CD4-positive, alpha-beta T cell treated with Interleukin-17A for 1 hour (primary cell): ENCODE data around the gene ATP1B2.
A peak's percentile ranks its signal among the peaks of the same experiment; 100 is the strongest.

Experiments
- DNase-seq: peaks from one replicate; pipeline ENCODE4 v3.0.0-alpha.2; 2020

Gene ATP1B2

DNA sequence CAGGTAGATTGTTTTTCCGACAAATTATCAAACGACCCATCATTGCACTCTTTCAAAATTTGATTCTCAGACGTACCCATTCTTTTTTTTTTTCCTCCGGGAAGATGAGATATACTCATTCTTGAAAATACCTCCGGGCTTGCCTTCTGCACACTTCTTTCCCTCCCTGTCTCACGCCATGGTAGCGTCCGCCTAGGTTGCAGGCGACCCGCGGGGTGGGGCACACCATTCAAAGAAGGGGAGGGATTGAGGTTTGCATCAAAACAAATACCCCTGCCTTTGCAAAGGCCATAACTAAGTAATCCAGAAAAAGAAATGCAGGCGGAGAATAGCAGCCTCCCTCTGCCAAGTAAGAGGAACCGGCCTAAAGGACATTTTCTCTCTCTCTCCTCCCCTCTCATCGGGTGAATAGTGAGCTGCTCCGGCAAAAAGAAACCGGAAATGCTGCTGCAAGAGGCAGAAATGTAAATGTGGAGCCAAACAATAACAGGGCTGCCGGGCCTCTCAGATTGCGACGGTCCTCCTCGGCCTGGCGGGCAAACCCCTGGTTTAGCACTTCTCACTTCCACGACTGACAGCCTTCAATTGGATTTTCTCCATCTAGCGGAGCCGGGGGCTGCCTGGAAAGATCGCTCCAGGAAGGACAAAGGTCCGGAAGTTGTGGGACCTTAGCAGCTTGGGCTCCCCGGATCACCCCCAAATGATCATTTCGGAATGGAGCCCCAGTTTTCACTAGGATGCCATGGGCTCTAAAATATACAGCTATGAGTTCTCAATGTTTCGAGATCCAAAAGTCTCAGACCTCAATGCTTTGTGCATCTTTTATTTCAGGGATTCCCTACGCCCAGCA, 35.7 kb downstream of the ATP1B2 start:
- DNase-seq = peak; percentile 87

- peak; percentile 94 for DNase-seq
Observed at GRCh38 chr17:7687072-7687907, 36.6 kb downstream of the ATP1B2 start, which contains the start of gene TP53. Gene TP53 (minus strand): TSS chr17:7687490. CDS start chr17:7676594, 10,896 bp downstream.

- DNase-seq = peak; percentile 98
Observed at GRCh38 chr17:7687908-7688807, 37.4 kb downstream of the ATP1B2 start, which contains the start of gene WRAP53. Gene WRAP53 (plus strand): TSS chr17:7688477. CDS start chr17:7688649, 172 bp downstream.

DNA sequence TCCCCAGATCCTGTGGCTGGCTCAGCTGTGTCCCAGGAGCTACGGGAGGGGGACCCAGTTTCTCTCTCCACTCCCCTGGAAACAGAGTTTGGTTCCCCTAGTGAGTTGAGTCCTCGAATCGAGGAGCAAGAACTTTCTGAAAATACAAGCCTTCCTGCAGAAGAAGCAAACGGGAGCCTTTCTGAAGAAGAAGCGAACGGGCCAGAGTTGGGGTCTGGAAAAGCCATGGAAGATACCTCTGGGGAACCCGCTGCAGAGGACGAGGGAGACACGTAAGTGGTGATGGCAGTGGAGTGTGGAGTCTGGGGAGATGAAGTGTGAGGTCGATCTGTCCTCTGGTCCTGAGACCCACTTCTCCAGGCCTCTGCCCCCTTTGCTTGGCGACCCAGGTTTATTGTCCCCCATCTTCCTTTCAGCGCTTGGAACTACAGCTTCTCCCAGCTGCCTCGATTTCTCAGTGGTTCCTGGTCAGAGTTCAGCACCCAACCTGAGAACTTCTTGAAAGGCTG, 38.1 kb downstream of the ATP1B2 start:
- no peak for DNase-seq

DNA sequence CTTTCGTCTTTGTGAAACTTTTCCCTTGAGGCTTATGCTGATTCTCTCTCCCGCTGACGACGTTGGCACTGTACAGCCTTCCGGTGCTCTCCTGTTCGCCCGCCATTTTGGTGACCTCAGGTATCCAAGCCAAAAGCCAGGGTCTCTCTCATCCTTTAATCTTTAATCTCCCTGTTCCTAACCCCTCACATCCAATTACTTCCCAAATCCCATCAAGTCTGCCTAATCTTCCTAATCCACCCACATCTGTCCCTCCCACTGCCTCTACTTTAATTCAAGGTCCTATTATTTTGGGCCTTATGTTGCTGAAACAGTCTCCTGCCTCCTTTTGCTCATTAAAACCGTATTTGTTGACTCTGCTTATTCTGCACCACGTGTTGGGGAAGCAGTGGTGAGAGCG, 44.9 kb downstream of the ATP1B2 start:
- DNase-seq = no peak

- DNase-seq = no peak
Observed at GRCh38 chr17:7697828-7698588, 47.3 kb downstream of the ATP1B2 start.

DNA sequence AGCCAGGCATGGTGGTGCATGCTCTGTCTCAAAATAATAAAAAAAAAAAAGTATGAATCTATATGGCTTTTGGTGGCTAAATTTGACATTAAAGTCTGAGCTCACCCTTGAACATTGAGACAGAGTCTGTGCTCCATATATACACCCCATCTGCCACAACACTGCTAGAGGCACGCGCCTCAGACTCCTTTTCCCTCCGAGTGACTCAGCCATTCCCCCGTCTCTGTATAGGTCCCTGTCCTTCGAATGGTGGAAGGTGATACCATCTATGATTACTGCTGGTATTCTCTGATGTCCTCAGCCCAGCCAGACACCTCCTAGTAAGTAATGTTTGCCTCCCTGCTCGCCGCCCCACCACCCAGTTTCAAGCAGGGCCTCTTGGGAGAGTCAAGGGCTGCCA, 49.8 kb downstream of the ATP1B2 start:
- no peak for DNase-seq

- no peak for DNase-seq
Observed at GRCh38 chr17:7701681-7702080, 51.0 kb downstream of the ATP1B2 start.

DNA sequence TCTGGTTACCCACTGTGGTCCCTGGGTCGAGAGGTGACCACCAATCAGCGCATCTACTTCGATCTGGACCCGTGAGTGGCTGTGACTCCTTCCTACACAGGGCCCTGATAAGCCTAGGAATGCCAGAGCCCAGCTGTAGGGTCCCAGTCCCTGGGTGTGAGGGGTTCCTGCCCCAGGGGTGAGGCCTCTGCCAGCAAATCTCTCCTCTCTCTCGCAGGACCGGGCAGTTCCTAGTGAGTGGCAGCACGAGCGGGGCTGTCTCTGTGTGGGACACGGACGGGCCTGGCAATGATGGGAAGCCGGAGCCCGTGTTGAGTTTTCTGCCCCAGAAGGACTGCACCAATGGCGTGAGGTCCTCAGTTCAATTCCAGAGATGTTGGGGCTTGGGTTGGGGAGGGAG, 52.0 kb downstream of the ATP1B2 start:
- no peak for DNase-seq

DNA sequence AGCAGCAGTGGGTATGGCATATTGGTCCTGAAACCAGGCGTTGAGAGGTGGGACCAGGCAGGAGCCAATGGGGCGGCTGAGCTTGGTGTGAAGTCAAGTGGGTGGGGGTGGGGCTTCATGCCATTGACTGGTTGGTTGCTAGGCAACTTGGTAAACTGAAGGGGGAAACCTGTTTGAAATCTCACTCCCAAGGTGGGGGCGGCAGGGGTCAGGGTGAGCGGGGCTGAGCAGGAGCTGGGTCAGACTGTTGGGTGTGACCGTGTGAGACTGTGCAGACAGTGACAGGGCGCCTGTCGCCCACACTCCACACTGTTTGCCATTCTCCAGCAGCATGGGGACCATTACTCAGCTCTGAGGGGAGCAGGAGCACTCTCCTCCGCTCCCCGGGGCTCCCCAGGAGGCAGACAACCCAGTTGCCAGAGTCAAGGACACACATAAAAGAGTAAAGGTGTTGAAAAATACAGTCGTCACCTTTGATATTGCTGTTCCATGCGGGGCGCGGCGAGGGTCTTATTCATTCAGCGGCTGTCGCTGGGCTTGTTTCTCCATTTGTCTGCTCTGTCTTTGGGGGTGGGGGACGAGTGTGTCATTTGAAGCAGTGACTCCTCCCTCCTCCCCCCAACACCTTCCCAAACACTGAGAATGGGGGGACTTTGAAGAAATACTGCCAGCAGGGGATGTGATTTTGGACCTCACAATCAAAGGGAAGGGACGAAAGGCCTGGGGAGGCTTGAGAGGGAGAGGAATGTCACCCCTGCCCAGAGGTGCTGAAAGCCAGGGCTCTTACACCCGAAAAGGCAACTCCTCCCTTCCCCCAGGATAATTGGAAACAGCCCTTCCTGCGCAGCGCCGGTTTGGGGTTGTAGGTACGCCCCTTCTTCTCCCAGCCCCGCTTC, 53.1 kb downstream of the ATP1B2 start:
- peak; percentile 32 for DNase-seq

DNA sequence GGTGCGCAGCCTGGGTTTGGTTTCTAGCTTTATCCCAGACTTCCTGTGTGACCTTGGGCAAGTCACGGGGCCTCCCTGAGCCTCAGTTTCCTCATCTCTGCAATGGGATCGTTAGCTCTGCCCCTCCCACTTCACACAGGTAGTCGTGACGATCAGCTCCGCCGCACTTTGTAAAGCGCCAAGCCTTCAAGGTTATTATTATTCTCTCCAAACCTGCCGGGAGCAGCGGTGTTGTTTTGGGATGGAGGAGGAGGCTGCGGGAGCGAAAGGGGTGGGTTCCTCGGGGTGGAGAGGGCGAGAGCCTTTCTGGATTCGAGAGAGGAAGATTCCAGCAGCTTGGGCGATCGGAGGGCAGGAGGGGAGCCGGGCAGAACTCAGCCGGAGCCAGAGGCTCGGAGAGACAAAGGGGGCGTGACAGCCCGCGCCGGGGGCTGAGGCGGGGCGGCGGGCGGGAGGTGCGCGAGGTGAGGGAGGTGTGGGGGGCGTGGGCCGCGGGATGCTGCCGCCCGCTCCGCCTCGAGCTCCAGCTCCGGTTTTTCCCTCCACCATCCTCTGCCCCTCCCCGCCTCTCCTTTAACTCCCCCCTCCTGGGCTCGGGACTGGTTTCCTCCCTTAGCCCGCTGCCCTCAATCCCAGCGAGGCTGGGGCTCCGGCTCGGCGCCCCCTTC, 54.0 kb downstream of the ATP1B2 start, which contains the start of gene EFNB3:
Gene EFNB3, plus strand, starts transcription at position 602 of the 668 bp plus-strand sequence. CDS start 397 bp downstream, outside the sequence.
- no peak for DNase-seq

DNA sequence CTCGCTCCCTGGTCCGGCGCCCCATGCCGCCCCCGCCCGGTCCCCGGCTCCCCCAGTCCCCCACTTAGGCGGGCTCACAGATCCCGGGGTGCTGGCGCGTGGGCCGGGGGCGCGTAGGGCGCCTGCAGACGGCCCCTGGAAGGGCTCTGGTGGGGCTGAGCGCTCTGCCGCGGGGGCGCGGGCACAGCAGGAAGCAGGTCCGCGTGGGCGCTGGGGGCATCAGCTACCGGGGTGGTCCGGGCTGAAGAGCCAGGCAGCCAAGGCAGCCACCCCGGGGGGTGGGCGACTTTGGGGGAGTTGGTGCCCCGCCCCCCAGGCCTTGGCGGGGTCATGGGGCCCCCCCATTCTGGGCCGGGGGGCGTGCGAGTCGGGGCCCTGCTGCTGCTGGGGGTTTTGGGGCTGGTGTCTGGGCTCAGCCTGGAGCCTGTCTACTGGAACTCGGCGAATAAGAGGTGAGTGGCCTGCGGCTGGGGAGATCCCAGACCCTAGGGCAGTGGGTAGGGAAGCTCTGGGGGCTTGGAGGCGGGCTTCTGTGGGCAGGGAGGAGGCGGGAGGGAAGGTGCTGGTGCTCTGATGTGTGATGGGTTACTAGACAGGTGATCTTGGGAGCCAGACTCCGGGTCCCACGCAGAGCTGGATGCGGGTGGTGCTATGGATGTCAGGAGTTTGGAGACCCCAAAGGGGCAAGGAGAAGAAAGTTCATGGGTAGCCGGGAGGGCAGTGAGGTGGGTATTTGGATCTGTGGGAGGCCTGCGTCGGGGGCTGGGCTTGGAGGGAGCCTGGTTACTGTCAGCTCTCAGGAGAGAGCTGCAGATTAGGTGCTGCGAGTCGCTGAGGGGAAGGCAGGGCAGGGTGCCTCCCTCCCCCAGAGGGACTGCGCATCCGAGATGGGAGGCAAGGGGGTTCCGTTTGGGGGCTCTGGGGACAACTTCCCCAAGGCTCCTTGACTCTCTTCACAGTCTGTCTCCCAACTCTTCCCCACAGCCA, 54.8 kb downstream of the ATP1B2 start:
- no peak for DNase-seq

GRCh38 chr17:7706631-7707354, 56.1 kb downstream of the ATP1B2 start:
- no peak for DNase-seq
